ENCODE results near the gene SMG9. TPM values are rescaled to one million over a fixed set of nuclear protein-coding genes. Genes with fewer than 3 reads are reported as not detected.
"Not testable (repeated sequence)": the region's sequence is repeated elsewhere in the genome, so short reads cannot be mapped to it uniquely, and the experiment has no call there.

The SMG9 gene
- polyA plus RNA-seq, 4 donors: 42.7 to 55.7 (median 48.0) TPM

GRCh38 chr19:43780706-43781525 lies 26.2 kb upstream of the SMG9 start, which contains the start of gene KCNN4:
TSS of gene KCNN4 (minus strand) at chr19:43780973. CDS start at chr19:43780861, 112 bp downstream.
- no peak for DNase-seq (ENCODE audit: low read depth in 4 of 4, low spot score in 3 of 4)

GRCh38 chr19:43779820-43780219 lies 25.1 kb upstream of the SMG9 start:
- DNase-seq (ENCODE audit: low read depth in 4 of 4, low spot score in 3 of 4): no peak

DNA sequence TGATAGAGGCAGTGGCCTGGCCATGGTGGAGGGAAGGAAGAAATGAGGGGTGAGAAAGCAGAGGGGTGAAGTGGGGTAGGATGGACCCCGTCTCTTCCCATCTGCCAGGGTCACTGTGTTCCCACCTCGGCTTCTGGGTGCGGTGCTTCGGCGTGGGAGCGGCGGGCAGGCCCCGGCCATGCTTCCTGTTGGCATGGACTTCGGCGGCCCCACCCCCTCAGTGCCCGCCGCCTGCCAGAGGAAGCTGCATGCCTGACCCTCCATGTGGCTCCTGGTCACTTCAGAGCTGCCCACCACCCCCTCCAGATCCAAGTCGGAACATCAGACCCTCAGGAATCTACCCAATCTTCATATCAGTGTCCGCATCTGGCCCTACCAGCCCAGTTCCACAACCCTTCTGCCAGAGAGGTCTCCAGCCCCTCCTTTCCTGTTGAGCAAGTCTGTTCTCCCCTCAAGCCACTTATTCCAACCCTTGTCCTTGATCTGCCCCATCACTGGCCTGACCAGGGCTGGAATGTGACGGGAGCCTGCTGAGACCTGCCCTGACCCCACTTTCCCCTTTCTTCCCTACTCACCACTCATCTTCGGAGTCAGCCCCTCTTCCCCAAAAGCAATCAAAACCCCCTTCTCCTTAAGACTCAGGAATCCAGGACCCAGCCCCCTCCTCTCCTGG lies 24.5 kb upstream of the SMG9 start:
- no peak for DNase-seq (ENCODE audit: low read depth in 4 of 4, low spot score in 3 of 4)

DNA sequence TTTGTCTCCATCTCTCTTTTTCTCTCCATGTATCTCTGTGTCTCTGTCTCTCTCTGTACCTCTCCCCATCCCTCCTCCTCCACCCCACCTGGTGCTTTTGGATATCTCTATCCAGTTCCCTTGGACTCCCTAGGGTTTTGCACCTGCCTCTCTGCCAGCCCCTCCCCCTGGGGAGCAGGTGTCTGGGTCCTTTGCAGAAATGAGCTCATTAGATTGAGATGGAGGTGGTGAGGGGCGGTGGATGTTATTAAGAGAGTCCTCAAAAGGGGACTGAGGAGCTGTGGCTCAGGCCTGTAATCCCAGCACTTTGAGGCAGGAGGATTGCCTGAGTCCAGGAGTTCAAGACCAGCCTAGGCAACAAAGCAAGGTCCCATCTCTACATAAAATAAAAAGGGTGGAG lies 23.9 kb upstream of the SMG9 start:
- DNase-seq (ENCODE audit: low read depth in 4 of 4, low spot score in 3 of 4): no peak

GRCh38 chr19:43777163-43777695 lies 22.5 kb upstream of the SMG9 start:
- DNase-seq (ENCODE audit: low read depth in 4 of 4, low spot score in 3 of 4): no peak

GRCh38 chr19:43776286-43776685 lies 21.5 kb upstream of the SMG9 start:
- DNase-seq (ENCODE audit: low read depth in 4 of 4, low spot score in 3 of 4): no peak

- DNase-seq (ENCODE audit: low read depth in 4 of 4, low spot score in 3 of 4): no peak
Observed at GRCh38 chr19:43775299-43775890, 20.6 kb upstream of the SMG9 start.

DNA sequence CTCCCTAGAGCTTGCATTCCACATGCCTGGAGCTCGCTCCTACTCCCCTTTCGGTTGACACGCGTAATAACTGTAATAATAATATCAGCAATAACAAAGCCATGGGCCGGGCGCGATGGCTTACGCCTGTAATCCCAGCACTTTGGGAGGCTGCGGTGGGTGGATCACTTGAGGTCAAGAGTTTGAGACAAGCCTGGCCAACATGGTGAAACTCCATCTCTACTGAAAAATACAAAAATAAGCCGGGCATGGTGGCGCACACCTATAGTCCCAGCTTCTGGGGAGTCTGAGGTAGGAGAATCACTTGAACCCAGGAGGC lies 20.1 kb upstream of the SMG9 start:
- not testable (repeated sequence) for DNase-seq (ENCODE audit: low read depth in 4 of 4, low spot score in 3 of 4)

- DNase-seq (ENCODE audit: low read depth in 4 of 4, low spot score in 3 of 4): no peak
Observed at GRCh38 chr19:43774103-43774939, 19.6 kb upstream of the SMG9 start.

GRCh38 chr19:43773725-43774102 lies 19.0 kb upstream of the SMG9 start:
- no peak for DNase-seq (ENCODE audit: low read depth in 4 of 4, low spot score in 3 of 4)

GRCh38 chr19:43769256-43769655 lies 14.5 kb upstream of the SMG9 start:
- no peak for DNase-seq (ENCODE audit: low read depth in 4 of 4, low spot score in 3 of 4)

DNA sequence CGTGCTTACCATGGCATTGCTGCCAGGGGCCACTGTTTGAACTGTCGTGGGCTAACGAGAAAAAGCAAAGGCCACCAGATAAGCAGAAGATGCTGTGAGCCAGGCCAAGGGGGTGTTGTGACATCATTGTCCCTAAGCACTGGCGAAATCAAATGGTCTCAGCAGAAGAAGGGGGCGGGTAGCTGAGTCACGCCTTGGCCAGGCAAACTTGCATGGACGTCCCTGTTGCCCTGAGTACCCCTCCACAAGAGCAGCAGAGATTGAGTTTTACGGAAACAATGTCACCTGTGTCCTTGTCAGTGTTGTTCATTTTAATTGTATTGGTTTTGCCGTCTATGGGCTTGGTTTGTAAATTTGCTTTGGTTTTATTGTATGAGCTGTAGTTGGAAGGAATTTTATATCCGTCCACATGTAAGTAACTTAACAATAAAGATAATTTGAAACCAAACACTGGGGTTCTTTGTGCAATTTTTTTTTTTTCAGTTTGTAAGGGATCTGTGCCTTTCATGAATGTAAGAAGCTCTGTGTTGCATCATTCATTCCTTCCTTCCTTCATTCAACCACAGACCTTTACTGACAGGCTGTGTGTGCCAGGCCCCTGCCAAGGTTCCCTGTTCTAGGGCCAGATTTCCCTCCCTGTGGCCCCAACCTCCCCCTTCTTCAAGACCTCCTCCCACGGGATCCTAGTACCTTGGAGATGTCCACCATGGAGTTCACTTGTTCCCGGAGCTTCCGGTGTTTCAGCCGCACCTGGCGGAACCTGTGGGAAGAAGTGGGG lies 13.7 kb upstream of the SMG9 start:
- DNase-seq (ENCODE audit: low read depth in 4 of 4, low spot score in 3 of 4): no peak

DNA sequence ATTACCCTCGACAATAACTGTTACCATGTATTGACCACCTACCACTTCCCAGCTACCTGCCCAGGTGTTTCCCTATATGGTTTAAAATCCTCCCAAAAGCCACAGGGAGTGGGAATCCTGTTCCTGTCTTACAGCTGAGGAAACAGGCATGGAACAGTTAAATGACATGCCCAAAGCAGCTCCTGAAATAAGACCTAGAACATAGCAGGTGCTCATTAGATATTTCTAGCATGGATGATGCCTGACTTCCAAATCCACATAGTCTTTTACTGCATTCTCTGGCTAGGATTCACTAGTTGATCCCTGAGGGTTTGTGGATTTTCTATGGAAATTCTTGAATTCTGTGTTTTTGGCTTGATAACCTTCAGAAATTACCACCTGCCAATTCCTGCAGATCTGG lies 13.1 kb upstream of the SMG9 start:
- no peak for DNase-seq (ENCODE audit: low read depth in 4 of 4, low spot score in 3 of 4)

GRCh38 chr19:43767316-43767715 lies 12.6 kb upstream of the SMG9 start:
- no peak for DNase-seq (ENCODE audit: low read depth in 4 of 4, low spot score in 3 of 4)

GRCh38 chr19:43766755-43767043 lies 11.9 kb upstream of the SMG9 start:
- no peak for DNase-seq (ENCODE audit: low read depth in 4 of 4, low spot score in 3 of 4)

GRCh38 chr19:43765109-43765876 lies 10.5 kb upstream of the SMG9 start:
- no peak for DNase-seq (ENCODE audit: low read depth in 4 of 4, low spot score in 3 of 4)

- not testable (repeated sequence) for DNase-seq (ENCODE audit: low read depth in 4 of 4, low spot score in 3 of 4)
Observed at GRCh38 chr19:43764684-43765083, 9.9 kb upstream of the SMG9 start.

DNA sequence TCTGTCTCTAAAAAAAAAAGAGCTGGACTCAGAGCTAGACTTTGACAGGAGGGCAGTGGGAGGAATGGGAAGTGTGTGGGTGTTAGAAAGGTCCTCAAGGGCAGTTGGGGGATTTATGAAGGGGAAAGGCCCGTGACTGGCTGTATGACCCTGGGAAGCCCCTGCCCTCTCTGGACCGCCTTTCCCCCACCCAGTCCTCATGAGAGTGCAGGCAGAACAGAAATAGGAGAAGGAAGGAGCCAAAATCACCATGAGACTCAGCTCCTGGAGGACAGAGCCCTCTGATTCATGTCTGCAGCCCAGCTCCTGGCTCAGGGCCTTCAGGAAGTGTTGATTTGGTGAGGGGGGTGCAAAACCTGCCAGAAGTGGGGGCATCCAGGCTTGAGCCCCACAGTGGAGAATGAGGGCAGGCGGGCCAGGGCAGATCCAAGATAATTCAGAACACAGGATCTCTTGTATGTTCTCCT lies 8.7 kb upstream of the SMG9 start:
- no peak for DNase-seq (ENCODE audit: low read depth in 4 of 4, low spot score in 3 of 4)

- no peak for DNase-seq (ENCODE audit: low read depth in 4 of 4, low spot score in 3 of 4)
Observed at GRCh38 chr19:43762814-43763213, 8.1 kb upstream of the SMG9 start.
